GM18511 (cell line): ENCODE measurements around the gene BLVRA.
"Not testable (repeated sequence)": the region's sequence is repeated elsewhere in the genome, so short reads cannot be mapped to it uniquely, and the experiment has no call there.

Source experiments
- ATAC-seq: cut with Tn5 transposase; IDR thresholded peaks from one replicate; pipeline ENCODE4 v1.9.1; 2021; ENCODE audit warnings: mild to moderate bottlenecking, moderate library complexity; ENCODE audit not compliant: unreplicated experiment

Gene BLVRA

DNA sequence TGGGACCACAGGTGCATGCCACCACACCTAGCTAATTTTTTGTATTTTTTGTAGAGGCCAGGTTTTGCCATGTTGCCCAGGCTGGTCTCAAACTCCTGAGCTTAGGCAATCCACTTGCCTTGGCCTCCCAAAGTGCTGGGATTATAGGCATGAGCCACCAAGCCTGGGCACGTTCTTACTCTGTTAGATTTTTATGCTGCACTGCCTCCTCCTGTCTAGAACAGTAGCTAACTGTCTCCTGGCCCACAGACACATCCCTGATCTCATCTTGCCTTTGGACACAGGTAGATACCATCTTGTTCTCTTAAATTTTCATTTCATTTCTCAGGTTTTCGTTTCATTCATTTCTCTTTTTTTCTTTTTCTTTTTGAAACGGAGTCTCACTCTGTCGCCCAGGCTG lies 41.1 kb downstream of the BLVRA start:
- ATAC-seq, result no peak

DNA sequence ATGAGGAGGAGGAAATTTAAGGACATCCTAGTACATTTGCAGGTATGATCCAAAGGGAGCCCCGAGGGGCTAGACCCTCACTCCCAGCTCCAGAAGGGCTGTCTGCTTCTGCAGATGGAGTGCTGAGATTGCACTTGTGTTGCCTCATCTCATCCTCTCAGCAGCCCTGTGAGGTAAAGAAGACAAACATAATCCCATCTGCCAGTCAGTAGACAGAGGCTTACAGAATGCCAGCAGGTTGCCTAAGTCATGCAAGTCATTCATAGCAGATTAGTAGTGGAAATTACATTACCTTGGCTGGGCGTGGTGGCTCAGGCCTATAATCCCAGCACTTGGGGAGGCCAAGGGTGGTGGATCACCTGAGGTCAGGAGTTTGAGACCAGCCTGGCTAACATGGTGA lies 45.4 kb downstream of the BLVRA start:
- no peak for ATAC-seq

- no peak for ATAC-seq
Measured at GRCh38 chr7:43808410-43808809, 49.9 kb downstream of the BLVRA start.

DNA sequence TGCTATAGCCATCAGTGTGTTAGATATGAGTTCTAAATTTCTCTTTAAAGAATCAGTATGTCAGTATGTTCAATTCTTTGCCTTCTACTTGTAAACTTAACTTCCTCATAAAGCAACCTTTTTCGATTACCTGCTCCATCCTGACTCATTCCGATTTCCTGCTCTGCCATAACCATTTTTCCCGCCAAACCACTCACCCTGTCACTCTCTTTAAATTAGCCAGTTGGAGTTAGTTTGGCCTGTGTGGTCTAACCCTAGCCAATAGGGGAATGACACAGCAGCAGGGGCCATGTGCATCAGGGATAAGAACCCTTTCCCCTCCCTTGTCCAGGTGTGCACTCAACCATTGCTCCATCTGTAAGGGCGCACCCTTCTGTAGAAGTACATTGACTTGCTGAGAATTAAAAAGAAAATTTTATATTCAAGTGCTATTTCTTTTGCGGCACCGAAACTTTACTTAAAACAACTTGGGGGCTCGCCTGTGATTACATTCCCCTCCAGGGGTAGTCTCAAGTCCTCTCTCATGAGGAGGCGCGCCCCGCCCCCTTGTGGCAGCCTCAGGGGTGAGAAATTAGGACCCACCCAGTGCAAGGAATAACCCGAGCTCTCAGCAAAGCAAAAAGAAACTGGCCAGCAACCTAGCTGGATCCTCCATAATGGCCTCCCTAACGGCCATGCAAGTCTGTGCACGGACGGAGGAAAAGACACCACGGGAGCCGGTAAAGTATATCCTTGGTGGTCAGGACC lies 51.9 kb downstream of the BLVRA start:
- ATAC-seq, result not testable (repeated sequence)

DNA sequence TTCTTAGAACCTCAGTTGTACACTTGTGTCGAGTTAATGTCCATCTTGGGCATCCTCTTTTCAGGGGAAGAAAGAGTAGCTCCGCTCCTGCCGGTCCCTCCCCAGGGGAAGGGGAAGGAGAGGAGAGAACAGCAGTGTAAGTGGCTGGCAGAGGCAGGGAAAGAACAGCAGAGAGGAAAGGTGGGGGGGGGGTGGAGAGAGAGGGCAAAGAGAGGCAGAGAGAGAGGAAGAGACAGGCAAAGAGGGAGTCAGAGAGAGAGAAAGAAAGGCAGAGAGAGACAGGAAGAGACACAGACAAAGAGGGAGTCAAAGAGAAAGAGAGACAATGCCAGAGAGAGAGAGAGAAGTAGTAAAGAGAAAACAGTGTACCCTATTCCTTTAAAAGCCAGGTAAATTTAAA lies 56.9 kb downstream of the BLVRA start:
- no peak for ATAC-seq

- not testable (repeated sequence) for ATAC-seq
Measured at GRCh38 chr7:43816046-43816797, 57.7 kb downstream of the BLVRA start.

DNA sequence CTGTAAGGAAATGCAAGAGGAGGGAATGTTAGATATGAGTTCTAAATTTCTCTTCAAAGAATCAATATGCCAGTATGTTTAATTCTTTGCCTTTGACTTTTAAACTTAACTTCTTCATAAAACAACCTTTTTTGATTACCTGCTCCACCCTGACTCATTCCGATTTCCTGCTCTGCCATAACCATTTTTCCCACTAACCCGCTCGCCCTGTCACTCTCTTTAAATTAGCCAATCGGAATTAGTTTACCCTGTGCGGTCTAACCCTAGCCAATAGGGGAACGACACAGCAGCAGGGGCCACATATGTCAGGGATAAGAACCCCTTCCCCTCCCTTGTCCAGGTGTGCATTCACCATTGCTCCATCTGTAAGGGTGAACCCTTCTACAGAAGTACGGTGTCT lies 64.9 kb downstream of the BLVRA start:
- not testable (repeated sequence) for ATAC-seq

- no peak for ATAC-seq
Measured at GRCh38 chr7:43823941-43824340, 65.5 kb downstream of the BLVRA start.

GRCh38 chr7:43824513-43824912 lies 66.0 kb downstream of the BLVRA start:
- ATAC-seq, result not testable (repeated sequence)

DNA sequence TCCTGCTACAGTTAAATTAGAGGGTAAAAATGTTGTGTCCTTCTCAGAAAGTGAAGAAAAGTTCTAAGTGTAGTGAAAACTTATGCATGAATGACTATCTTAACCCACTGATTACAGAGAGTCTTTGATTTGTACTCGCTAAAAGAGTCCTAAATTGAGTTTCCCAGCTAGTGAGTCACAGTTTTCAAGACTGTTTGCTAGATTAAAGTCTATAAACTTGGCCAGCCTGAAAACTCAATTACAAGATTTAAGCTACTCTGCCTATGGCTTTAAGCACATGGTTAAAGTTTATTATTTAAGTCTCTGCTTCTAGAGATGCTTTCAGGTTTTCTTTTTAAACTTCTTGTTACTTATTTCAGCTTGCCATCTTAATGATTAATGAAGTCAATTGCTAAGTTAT lies 66.5 kb downstream of the BLVRA start:
- ATAC-seq, result no peak

- ATAC-seq, result no peak
Measured at GRCh38 chr7:43825391-43825808, 66.9 kb downstream of the BLVRA start.

DNA sequence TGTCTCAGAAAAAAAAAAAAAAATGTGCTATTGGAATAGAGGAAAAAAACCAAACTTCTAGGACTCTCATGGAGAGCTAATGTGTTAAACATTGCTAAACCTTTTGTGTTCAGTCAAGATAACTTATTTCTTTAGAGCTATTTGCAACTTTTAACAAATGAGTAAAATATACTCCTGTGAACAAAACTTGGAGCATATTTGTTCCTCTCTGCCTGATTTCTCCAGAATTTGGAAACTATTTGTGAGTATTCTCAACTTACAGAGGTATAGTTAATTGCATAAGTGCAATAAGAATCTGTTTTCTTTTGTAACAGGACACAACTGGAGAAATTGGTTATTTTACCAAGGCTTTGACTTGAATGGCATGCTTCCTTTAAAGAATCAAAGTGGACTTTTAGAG lies 72.4 kb downstream of the BLVRA start:
- not testable (repeated sequence) for ATAC-seq

DNA sequence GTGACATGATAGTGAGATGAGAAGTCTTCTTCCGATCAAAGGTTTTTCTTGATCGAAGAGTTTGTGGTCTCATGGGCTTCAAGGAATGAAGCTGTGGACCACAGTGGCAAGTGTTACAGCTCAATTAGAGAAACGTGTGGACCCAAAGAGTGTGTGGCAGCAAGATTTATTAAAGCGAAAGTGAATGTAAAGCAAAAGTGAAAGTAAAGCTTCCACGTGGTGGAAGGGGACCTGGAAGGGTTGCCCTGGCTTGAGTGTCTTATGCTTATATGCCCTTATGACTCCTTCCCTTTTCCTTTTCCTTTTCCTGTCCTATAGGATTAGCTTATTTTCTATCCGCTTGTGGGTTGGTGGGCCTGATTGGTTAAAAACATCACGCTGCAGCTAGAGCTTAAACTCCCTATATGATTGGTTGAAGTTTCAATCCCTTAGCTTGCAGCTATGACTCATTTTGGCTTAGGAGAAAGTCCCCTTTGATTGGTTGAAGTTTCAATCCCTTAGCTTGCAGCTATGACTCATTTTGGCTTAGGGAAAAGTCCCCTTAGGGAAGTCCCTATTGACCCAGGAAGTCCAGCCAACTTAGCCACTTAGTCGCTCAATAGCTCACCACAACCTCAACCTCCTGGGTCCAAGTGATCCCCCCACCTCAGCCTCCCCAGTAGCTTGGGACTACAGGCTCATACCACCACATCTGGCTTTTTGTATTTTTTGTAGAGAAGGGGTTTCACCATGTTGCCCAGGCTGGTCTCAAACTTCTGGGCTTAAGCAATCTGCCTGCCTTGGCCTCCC lies 76.2 kb downstream of the BLVRA start:
- ATAC-seq, result peak; percentile 43

DNA sequence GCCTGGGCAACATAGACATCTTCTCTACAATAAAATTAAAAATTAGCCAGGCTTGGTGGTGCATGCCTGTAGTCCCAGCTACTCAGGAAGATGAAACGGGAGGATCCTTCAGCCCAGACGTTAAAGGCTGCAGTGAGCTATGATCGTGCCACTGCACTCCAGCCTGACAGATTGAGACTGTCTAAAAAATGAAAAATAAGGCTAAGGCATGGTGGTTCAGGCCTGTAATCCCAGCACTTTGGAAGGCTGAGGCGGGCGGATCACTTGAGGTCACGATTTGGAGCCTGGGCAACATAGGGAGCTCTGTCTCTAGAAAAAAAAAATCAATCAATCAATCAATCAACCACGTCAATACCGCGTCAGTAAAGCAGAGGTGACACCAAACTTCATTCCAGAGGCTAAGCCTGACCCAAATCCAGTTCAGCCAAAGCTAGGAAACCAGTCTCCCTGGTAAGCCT lies 79.8 kb downstream of the BLVRA start:
- no peak for ATAC-seq

- ATAC-seq, result no peak
Measured at GRCh38 chr7:43843296-43843695, 84.8 kb downstream of the BLVRA start.

DNA sequence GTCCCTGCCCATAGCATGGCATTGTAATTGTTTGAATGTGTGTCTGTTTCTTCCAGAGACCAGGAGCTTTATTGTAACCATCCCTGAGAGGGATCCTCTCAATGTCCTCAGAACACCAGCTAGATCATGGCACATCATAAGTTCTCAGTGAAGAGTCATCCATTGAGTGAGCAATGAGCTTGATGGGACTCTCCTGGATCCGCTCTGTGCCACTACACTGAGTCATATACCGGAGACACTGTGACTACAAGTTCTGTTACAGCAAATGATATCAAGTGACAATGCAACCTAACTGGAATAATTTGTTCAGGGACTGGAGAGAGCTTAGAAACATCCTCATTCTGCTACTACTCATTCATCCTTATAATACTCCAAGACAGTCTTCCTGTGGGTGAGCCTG lies 85.8 kb downstream of the BLVRA start:
- no peak for ATAC-seq

- no peak for ATAC-seq
Measured at GRCh38 chr7:43844662-43845061, 86.2 kb downstream of the BLVRA start.

DNA sequence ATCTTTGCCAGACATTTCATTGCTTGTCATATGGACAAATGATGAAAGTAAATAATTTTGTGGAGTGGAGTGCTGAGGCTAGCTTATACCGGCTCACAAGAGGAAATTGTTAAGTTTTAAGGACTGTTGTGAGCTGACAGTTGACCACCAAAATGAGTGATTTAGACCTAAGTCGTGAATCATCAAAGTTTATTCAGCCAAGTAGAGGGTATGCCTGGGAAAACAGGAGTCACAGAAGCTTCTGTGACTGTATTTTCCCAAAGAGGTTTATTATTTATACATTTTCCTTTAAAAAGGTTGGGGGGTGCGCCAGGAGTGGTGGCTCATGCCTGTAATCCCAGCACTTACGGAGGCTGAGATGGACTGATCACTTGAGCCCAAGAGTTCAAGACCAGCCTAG lies 89.0 kb downstream of the BLVRA start:
- no peak for ATAC-seq

GRCh38 chr7:43849047-43849446 lies 90.6 kb downstream of the BLVRA start:
- ATAC-seq, result no peak

DNA sequence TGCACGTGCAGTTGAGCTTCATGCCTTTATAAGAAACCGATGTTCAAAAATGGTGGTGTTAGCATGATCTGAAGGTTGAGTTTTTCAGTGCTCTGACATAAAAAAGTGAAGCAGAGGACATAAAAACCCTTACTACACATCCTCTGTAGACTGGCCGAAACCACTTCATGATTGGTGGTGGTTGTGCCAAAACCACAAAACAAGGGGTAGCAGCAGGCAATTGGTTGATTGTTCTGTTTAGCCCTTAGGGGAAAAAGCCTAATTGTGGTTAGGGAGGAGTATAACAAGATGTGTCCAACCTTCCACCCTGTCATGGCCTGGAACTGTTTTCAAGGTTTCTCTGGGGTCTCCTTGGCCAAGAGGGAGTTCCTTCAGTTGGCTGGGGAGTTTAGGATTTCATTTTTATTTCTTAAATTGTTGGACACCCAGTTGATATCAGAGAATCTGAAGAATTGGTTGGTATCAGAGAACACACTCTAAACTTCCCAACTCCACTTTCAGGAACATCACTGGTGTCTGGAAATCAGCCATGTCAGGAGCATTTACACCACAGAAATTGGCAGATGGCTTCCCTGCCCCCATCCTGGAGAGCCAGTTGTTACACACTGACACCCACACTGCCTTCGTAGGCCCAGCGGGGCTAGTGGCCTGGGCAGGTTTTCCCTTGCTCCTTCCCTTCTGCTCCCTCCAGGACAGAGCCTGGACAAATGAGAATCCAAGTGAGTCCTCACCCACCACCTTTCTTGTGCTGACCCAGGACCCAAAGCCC lies 92.1 kb downstream of the BLVRA start:
- peak; percentile 83 for ATAC-seq

DNA sequence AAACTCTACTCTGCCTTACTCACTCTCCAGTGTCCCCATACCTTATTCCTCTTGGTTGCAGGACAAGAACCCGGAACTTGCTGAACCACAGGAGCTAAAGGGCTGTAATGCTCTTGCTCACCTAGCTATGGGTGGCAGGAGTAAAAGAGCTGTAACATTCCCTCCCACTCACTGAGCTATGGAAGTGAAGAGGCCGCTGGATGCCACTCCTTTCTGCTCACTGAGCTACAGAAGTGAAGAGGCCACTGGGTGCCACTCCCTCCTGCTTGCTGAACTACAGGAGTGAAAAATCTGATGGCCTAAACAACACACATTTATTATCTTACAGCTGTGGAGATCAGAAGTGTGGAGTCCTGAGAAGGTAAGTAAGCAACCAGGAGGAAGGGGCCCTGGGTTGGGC lies 93.3 kb downstream of the BLVRA start:
- no peak for ATAC-seq
